GM19099 (cell line): ENCODE data around the gene PTP4A2.

ENCODE experiments used
- POLR2A ChIP-seq: IDR thresholded peaks from 3 replicates; pipeline ENCODE4 v1.6.1; 2011; ENCODE audit warnings: low read depth; ENCODE audit not compliant: insufficient read length; ENCODE audit errors: extremely low read depth

PTP4A2 gene

GRCh38 chr1:31936278-31936980, 1.7 kb downstream of the PTP4A2 start:
- TF ChIP-seq POLR2A = no peak

GRCh38 chr1:31934706-31935629, 3.2 kb downstream of the PTP4A2 start:
- no peak for TF ChIP-seq POLR2A

- TF ChIP-seq POLR2A = no peak
Measured at GRCh38 chr1:31932491-31933316, 5.5 kb downstream of the PTP4A2 start.

GRCh38 chr1:31931593-31932225, 6.5 kb downstream of the PTP4A2 start:
- no peak for TF ChIP-seq POLR2A

GRCh38 chr1:31930836-31931592, 7.2 kb downstream of the PTP4A2 start:
- TF ChIP-seq POLR2A = no peak

GRCh38 chr1:31927661-31927980, 10.5 kb downstream of the PTP4A2 start:
- no peak for TF ChIP-seq POLR2A

GRCh38 chr1:31926853-31927660, 11.1 kb downstream of the PTP4A2 start:
- TF ChIP-seq POLR2A = no peak

GRCh38 chr1:31926252-31926651, 11.9 kb downstream of the PTP4A2 start:
- no peak for TF ChIP-seq POLR2A

GRCh38 chr1:31924839-31925238, 13.3 kb downstream of the PTP4A2 start:
- TF ChIP-seq POLR2A = no peak

- no peak for TF ChIP-seq POLR2A
Measured at GRCh38 chr1:31923901-31924535, 14.2 kb downstream of the PTP4A2 start.

- no peak for TF ChIP-seq POLR2A
Measured at GRCh38 chr1:31920956-31921355, 17.2 kb downstream of the PTP4A2 start.

- TF ChIP-seq POLR2A = no peak
Measured at GRCh38 chr1:31919591-31919990, 18.6 kb downstream of the PTP4A2 start.

- TF ChIP-seq POLR2A = no peak
Measured at GRCh38 chr1:31915438-31915837, 22.7 kb downstream of the PTP4A2 start.

- TF ChIP-seq POLR2A = no peak
Measured at GRCh38 chr1:31913968-31914367, 24.2 kb downstream of the PTP4A2 start.

- TF ChIP-seq POLR2A = no peak
Measured at GRCh38 chr1:31912839-31913239, 25.3 kb downstream of the PTP4A2 start.
